HepG2 (cell line): ENCODE measurements around the gene LMF2. TPM values are rescaled to one million over a fixed set of nuclear protein-coding genes. Genes with fewer than 3 reads are reported as not detected.

ENCODE experiments used
- ATAC-seq: fragments of 200-7000 bp; cut with Tn5 transposase; 3 replicates; pipeline ENCODE4 v1.9.1; 2020; ENCODE audit warnings: mild to moderate bottlenecking, moderate library complexity
- BruUV-seq: library from RNA; stranded (reverse); fragments of 400-500 nt; replicated peaks from 2 replicates; lab custom pipeline; 2021; lab: Mats Ljungman, UMichigan
- CTCF ChIA-PET: fragments of 300-600 bp; formaldehyde crosslinking; extraction: SDS; loops from one replicate; lab custom pipeline; 2021; ENCODE audit warnings: low total read pairs, inconsistent platforms, low intra/inter-chr PET ratio; lab: Yijun Ruan, JAX
- POLR2A ChIA-PET: fragments of 350-600 bp; sonication (Branson Sonifier 250); formaldehyde crosslinking; loops from one replicate; lab custom pipeline; 2020; ENCODE audit warnings: antibody characterized with exemption, inconsistent platforms; lab: Yijun Ruan, JAX
- DNase-seq: peaks from one replicate; pipeline ENCODE4 v3.0.0-alpha.2; 2015; ENCODE audit warnings: low spot score
- FAIRE-seq: peaks from 3 replicates; lab custom pipeline; 2011; peaks lifted over from hg19 to GRCh38; lab: Jason Lieb, UNC
- H2AFZ ChIP-seq: one replicate; pipeline ENCODE4 v1.6.1; 2011; ENCODE audit warnings: low read length, inconsistent platforms
- H3K27ac ChIP-seq: fragments of 300-600 bp; 3 replicates; pipeline ENCODE4 v1.8.0; 2011; ENCODE audit warnings: mixed run types, mild to moderate bottlenecking, mixed read lengths, low read length, inconsistent platforms; ENCODE audit not compliant: insufficient read depth; ENCODE audit errors: extremely low read length
- H3K27me3 ChIP-seq, 2 experiments: fragments of 200-600 bp in 1 of 2; 2 replicates in 1 of 2; 3 replicates in 1 of 2; pipeline versions ENCODE4 v1.6.0 to v1.8.0; 2011; ENCODE audit warnings: low read length in 2 of 2, mild to moderate bottlenecking in 2 of 2, moderate library complexity in 2 of 2, inconsistent platforms in 1 of 2; ENCODE audit not compliant: insufficient read depth in 2 of 2, control insufficient read depth in 1 of 2
- H3K36me3 ChIP-seq, 2 experiments: fragments of 200-600 bp in 1 of 2; replicated peaks in 1 of 2; 2 replicates in 1 of 2; 3 replicates in 1 of 2; pipeline versions ENCODE4 v1.5.1 to v1.8.0; 2011; ENCODE audit warnings: low read length in 2 of 2, inconsistent platforms in 1 of 2; ENCODE audit not compliant: insufficient read depth in 2 of 2, control insufficient read depth in 1 of 2
- H3K4me1 ChIP-seq: 2 replicates; pipeline ENCODE4 v1.5.1; 2012; ENCODE audit warnings: low read length, inconsistent platforms; ENCODE audit not compliant: insufficient read depth
- H3K4me2 ChIP-seq: 2 replicates; pipeline ENCODE4 v1.6.0; 2011; ENCODE audit warnings: low read depth, low read length, inconsistent platforms
- H3K4me3 ChIP-seq, 3 experiments: fragments of 200-600 bp in 1 of 3; sonication (generic), shearing (Covaris generic) in 1 of 3; replicated peaks in 1 of 3; 2 replicates each; pipeline ENCODE4 v1.5.1; 2011 to 2016; ENCODE audit warnings: low read length in 3 of 3, inconsistent platforms in 2 of 3, low read depth in 2 of 3, mild to moderate bottlenecking in 2 of 3, control low read depth in 1 of 3, mixed read lengths in 1 of 3; ENCODE audit not compliant: insufficient read depth in 1 of 3
- H3K79me2 ChIP-seq: one replicate; pipeline ENCODE4 v1.6.1; 2011; ENCODE audit warnings: low read length, inconsistent platforms; ENCODE audit not compliant: insufficient read depth
- H3K9ac ChIP-seq: 2 replicates; pipeline ENCODE4 v1.6.0; 2011; ENCODE audit warnings: mild to moderate bottlenecking, low read depth, low read length, inconsistent platforms; ENCODE audit not compliant: insufficient read depth
- H3K9me3 ChIP-seq: 2 replicates; pipeline ENCODE4 v1.5.1; 2012; ENCODE audit warnings: mild to moderate bottlenecking, low read length
- H4K20me1 ChIP-seq: 2 replicates; pipeline ENCODE4 v1.6.0; 2011; ENCODE audit warnings: inconsistent platforms, mild to moderate bottlenecking, low read length, moderate library complexity; ENCODE audit not compliant: insufficient read depth
- CSRNP2 ChIP-seq: sonication (generic); formaldehyde crosslinking; conservative IDR thresholded peaks from 2 replicates; pipeline ENCODE4 v1.8.0; 2022; ENCODE audit warnings: low read depth, missing genetic modification reagents
- GATA4 ChIP-seq: sonication (generic); IDR thresholded peaks from 2 replicates; pipeline ENCODE4 v1.6.1; 2016; ENCODE audit warnings: antibody characterized with exemption, low read depth, borderline replicate concordance
- KLF15 ChIP-seq: sonication (generic); formaldehyde crosslinking; IDR thresholded peaks from 2 replicates; pipeline ENCODE4 v1.8.1; 2023; ENCODE audit warnings: borderline replicate concordance, mild to moderate bottlenecking, inconsistent platforms, missing genetic modification reagents, mixed read lengths
- NAIF1 ChIP-seq: sonication (generic); formaldehyde crosslinking; IDR thresholded peaks from 2 replicates; pipeline ENCODE4 v1.5.0; 2020; ENCODE audit warnings: mild to moderate bottlenecking, missing genetic modification reagents, borderline replicate concordance
- SATB2 ChIP-seq: sonication (generic); formaldehyde crosslinking; IDR thresholded peaks from 2 replicates; pipeline ENCODE4 v1.5.0; 2020; ENCODE audit warnings: missing genetic modification reagents
- SIN3A ChIP-seq: IDR thresholded peaks from 2 replicates; pipeline ENCODE4 v1.6.1; 2011; ENCODE audit warnings: low read depth, mild to moderate bottlenecking, control low read depth, low read length, borderline replicate concordance
- SMAD1 ChIP-seq: sonication (generic); formaldehyde crosslinking; IDR thresholded peaks from 2 replicates; pipeline ENCODE4 v1.4.0; 2020; ENCODE audit warnings: missing genetic modification reagents, low read depth, mild to moderate bottlenecking, borderline replicate concordance
- TBX2 ChIP-seq: sonication (generic); formaldehyde crosslinking; IDR thresholded peaks from 2 replicates; pipeline ENCODE4 v1.5.0; 2020; ENCODE audit warnings: missing genetic modification reagents, mild to moderate bottlenecking, borderline replicate concordance
- ZBTB44 ChIP-seq: sonication (generic); formaldehyde crosslinking; IDR thresholded peaks from 2 replicates; pipeline ENCODE4 v1.4.0; 2020; ENCODE audit warnings: missing genetic modification reagents
- ZNF619 ChIP-seq: sonication (generic); formaldehyde crosslinking; IDR thresholded peaks from 2 replicates; pipeline ENCODE4 v1.4.0; 2020; ENCODE audit warnings: mild to moderate bottlenecking, missing genetic modification reagents
- ZSCAN25 ChIP-seq: sonication (generic); formaldehyde crosslinking; IDR thresholded peaks from 2 replicates; pipeline ENCODE4 v1.8.0; 2022; ENCODE audit warnings: mild to moderate bottlenecking, missing genetic modification reagents
- WGBS: methylation state at CpG from one replicate; pipeline ENCODE4 v1.1.6; 2017; ENCODE audit warnings: low lambda C conversion rate; 5-methylcytosine and 5-hydroxymethylcytosine counted together
- in situ Hi-C: cut with HindIII; loops from 2 replicates; pipeline ENCODE4 v1.10.0; 2017; ENCODE audit warnings: low pct_unique_long_range_greater_than_20kb; ENCODE audit not compliant: extremely low pct_ligation_motif_present
- intact Hi-C: fragments of 100-400 bp; cut with micrococcal nuclease; formaldehyde crosslinking; loops from one replicate; pipeline ENCODE4 v1.10.0; 2022; ENCODE audit not compliant: unreplicated experiment
- polyA plus RNA-seq, 8 experiments: library from polyadenylated mRNA; depleted of rRNA in 3 of 8; stranded (reverse) in 7 of 8; unstranded in 1 of 8; fragments of >200 nt; fragmentation: Illumina TruSeq in 4 of 8; extraction: Trizol in 4 of 8; gene quantifications; 2 replicates each; pipeline versions ENCODE4 v1.2.1 to v1.2.3, GENCODE V29; 2011 to 2016; ENCODE audit warnings: low read depth in 4 of 8, missing spikeins in 1 of 8, mixed read lengths in 1 of 8; ENCODE audit not compliant: insufficient read depth in 1 of 8
- total RNA-seq, 5 experiments: library from RNA; depleted of rRNA; stranded (reverse); fragments of >200 nt; fragmentation: Illumina TruSeq; extraction: Trizol; gene quantifications; 2 replicates each; pipeline ENCODE4 v1.2.3, GENCODE V29; 2016; ENCODE audit warnings: low read depth in 1 of 5
- TF ChIP-seq, protein P1 (sequence below): sonication (generic); formaldehyde crosslinking; IDR thresholded peaks from 2 replicates; pipeline ENCODE4 v1.5.0; 2020; ENCODE audit warnings: missing genetic modification reagents
- TF ChIP-seq, protein P2 (sequence below): sonication (generic); formaldehyde crosslinking; IDR thresholded peaks from 2 replicates; pipeline ENCODE4 v1.9.0; 2022; ENCODE audit warnings: low read depth, missing genetic modification reagents

The LMF2 gene
- total and polyA plus RNA-seq, 2 of the 13 experiments (the other 11 are each of a cell fraction or from before 2014, with no cell fraction given): 23.3 to 30.6 TPM

- CTCF ChIA-PET: no interaction called here
- TF ChIP-seq ZSCAN25 (CRISPR knock-in tag): no peak
- TF ChIP-seq, protein P1, sequence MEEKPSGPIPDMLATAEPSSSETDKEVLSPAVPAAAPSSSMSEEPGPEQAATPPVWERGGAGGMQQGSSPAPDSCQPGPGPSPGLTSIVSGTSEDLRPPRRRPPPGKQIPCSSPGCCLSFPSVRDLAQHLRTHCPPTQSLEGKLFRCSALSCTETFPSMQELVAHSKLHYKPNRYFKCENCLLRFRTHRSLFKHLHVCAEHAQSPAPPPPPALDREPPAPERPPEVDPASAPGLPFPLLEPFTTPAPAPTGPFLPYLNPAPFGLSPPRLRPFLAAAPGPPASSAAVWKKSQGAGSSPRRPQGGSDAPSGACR (CRISPR knock-in tag): no peak
- no peak for TF ChIP-seq ZNF619
- TF ChIP-seq GATA4: peak; percentile 52; the same call in 1 of the 2 replicates
- TF ChIP-seq, protein P2, sequence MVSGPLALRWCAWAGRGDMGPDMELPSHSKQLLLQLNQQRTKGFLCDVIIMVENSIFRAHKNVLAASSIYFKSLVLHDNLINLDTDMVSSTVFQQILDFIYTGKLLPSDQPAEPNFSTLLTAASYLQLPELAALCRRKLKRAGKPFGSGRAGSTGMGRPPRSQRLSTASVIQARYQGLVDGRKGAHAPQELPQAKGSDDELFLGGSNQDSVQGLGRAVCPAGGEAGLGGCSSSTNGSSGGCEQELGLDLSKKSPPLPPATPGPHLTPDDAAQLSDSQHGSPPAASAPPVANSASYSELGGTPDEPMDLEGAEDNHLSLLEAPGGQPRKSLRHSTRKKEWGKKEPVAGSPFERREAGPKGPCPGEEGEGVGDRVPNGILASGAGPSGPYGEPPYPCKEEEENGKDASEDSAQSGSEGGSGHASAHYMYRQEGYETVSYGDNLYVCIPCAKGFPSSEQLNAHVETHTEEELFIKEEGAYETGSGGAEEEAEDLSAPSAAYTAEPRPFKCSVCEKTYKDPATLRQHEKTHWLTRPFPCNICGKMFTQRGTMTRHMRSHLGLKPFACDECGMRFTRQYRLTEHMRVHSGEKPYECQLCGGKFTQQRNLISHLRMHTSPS (CRISPR knock-in tag): peak; percentile 54; the same call in 1 of the 2 replicates
- TF ChIP-seq SIN3A: 0 out of 2 replicates have a peak, but pooled peaks have one; percentile 14
- peak; percentile 65 for TF ChIP-seq TBX2 (CRISPR knock-in tag)
- TF ChIP-seq SATB2 (CRISPR knock-in tag): no peak
- TF ChIP-seq NAIF1 (CRISPR knock-in tag): no peak
- TF ChIP-seq CSRNP2 (CRISPR knock-in tag): no peak
- no peak for TF ChIP-seq KLF15 (CRISPR knock-in tag)
- TF ChIP-seq ZBTB44 (CRISPR knock-in tag): no peak
- peak; percentile 34; the same call in 1 of the 2 replicates for TF ChIP-seq SMAD1 (CRISPR knock-in tag)
These were observed 32.5 kb downstream of the LMF2 start, which contains the start of gene SBF1 for GRCh38 chr22:50474710-50475651. TSS of gene SBF1 (minus strand) at chr22:50475035. CDS start at chr22:50474840, 195 bp downstream.

More at GRCh38 chr22:50474710-50475651, 32.5 kb downstream of the LMF2 start, which contains the start of gene SBF1:
- FAIRE-seq: peak; percentile 47
- Histone ChIP-seq H3K27ac (peak within 1 kb of the TSS; percentile 43), H3K27me3 (no peaks in the 10 kb centered on the region), H4K20me1 (peaks cover 35% of the 10 kb centered on the region), H3K4me1 (peaks cover 63% of the 10 kb centered on the region), H3K9ac (peak within 1 kb of the TSS; percentile 81), H3K36me3 (no peaks in the 10 kb centered on the region), H3K79me2 (peaks cover 42% of the 10 kb centered on the region), H3K4me3 (peak within 1 kb of the TSS; percentile 80 to 87 (median 81)), H2AFZ (no peak within 1 kb of the TSS), H3K9me3 (no peaks in the 10 kb centered on the region), H3K4me2 (peak within 1 kb of the TSS; percentile 96)
- intact Hi-C loops: no loop called here
- in situ Hi-C loops: no loop called here
- peak; percentile 87 for ATAC-seq
- POLR2A ChIA-PET: interaction anchor here (0.6 to 1.2 kb wide), 3 partner anchors 11 to 51 kb away, joined by 3 to 4 read pairs (median 3); partner anchors contain the start of genes MIOX and SCO2
- TSS peak; percentile 81 for BruUV-seq
- DNase-seq: peak; percentile 79
- 0% methylated on average over 3 of the region's 97 CpGs for WGBS
